Fibroblast of lung (primary cell): Measurements from ENCODE around the gene DDX39B. TPM values are rescaled to one million over a fixed set of nuclear protein-coding genes. Genes with fewer than 3 reads are reported as not detected.

ENCODE experiments used
- DNase-seq, 2 donors: peaks; one replicate each; pipeline versions ENCODE4 v3.0.0 to v3.0.0-alpha.2; 2010; ENCODE audit warnings: low read depth in 2 of 2
- H2AFZ ChIP-seq: 2 replicates; pipeline ENCODE4 v1.5.1; 2012; ENCODE audit warnings: low read length, control low read depth, inconsistent platforms
- H3K27ac ChIP-seq: 2 replicates; pipeline ENCODE4 v1.5.1; 2011; ENCODE audit warnings: low read length, control low read depth; ENCODE audit not compliant: insufficient read depth
- H3K27me3 ChIP-seq: 2 replicates; pipeline ENCODE4 v1.5.1; 2011; ENCODE audit warnings: mild to moderate bottlenecking, low read length; ENCODE audit not compliant: control insufficient read depth, insufficient read depth
- H3K36me3 ChIP-seq: 2 replicates; pipeline ENCODE4 v1.5.1; 2011; ENCODE audit warnings: low read length; ENCODE audit not compliant: control insufficient read depth, insufficient read depth
- H3K4me1 ChIP-seq: 2 replicates; pipeline ENCODE4 v1.5.1; 2011; ENCODE audit warnings: low read length; ENCODE audit not compliant: control insufficient read depth, insufficient read depth; ENCODE audit errors: extremely low read depth
- H3K4me2 ChIP-seq: 2 replicates; pipeline ENCODE4 v1.5.1; 2011; ENCODE audit warnings: low read length, control low read depth; ENCODE audit not compliant: insufficient read depth; ENCODE audit errors: extremely low read depth
- H3K4me3 ChIP-seq, 4 experiments: fragments of 200-600 bp in 1 of 4; sonication (generic) in 1 of 4; replicated peaks in 1 of 4; 2 replicates each; pipeline ENCODE4 v1.5.1; 2011 to 2016; ENCODE audit warnings: low read length in 4 of 4, low read depth in 3 of 4, mild to moderate bottlenecking in 3 of 4, control low read depth in 2 of 4, inconsistent platforms in 1 of 4, mixed read lengths in 1 of 4; ENCODE audit not compliant: insufficient read depth in 1 of 4; ENCODE audit errors: control extremely low read depth in 1 of 4
- H3K79me2 ChIP-seq: 2 replicates; pipeline ENCODE4 v1.5.1; 2012; ENCODE audit warnings: mild to moderate bottlenecking, low read length, inconsistent platforms; ENCODE audit not compliant: control insufficient read depth, insufficient read depth
- H3K9ac ChIP-seq: 2 replicates; pipeline ENCODE4 v1.5.1; 2011; ENCODE audit warnings: mild to moderate bottlenecking, low read length, control low read depth; ENCODE audit not compliant: insufficient read depth
- H3K9me3 ChIP-seq: 2 replicates; pipeline ENCODE4 v1.5.1; 2012; ENCODE audit warnings: low read depth, low read length; ENCODE audit not compliant: control insufficient read depth, insufficient read depth
- H4K20me1 ChIP-seq: 2 replicates; pipeline ENCODE4 v1.5.1; 2011; ENCODE audit warnings: low read length; ENCODE audit not compliant: control insufficient read depth, insufficient read depth; ENCODE audit errors: extremely low read depth
- EZH2 ChIP-seq: IDR thresholded peaks from 2 replicates; pipeline ENCODE4 v1.5.1; 2012; ENCODE audit warnings: low read length, control low read depth, mild to moderate bottlenecking; ENCODE audit errors: missing control alignments
- polyA plus RNA-seq, 2 donors: library from polyadenylated mRNA; depleted of rRNA in 1 of 2; stranded (reverse) in 1 of 2; unstranded in 1 of 2; fragments of >200 nt; gene quantifications; 2 replicates each; pipeline ENCODE4 v1.2.1, GENCODE V29; 2011 to 2012; ENCODE audit warnings: missing spikeins in 1 of 2
- total RNA-seq: library from RNA; depleted of rRNA; stranded (reverse); fragments of >200 nt; gene quantifications from 2 replicates; pipeline ENCODE4 v1.2.1, GENCODE V29; 2014
- TF ChIP-seq, protein P1 (sequence below), 2 donors: IDR thresholded peaks in 1 of 2; conservative IDR thresholded peaks in 1 of 2; 1 replicate in 1 of 2; 2 replicates in 1 of 2; pipeline ENCODE4 v1.5.1; 2011 to 2012; ENCODE audit warnings: low read length in 2 of 2, control low read depth in 1 of 2, inconsistent platforms in 1 of 2, low read depth in 1 of 2, mild to moderate bottlenecking in 1 of 2

The DDX39B gene
- total and polyA plus RNA-seq, 2 donors (not counting 1 experiment from before 2014, with no cell fraction given), result 323 to 370 TPM

DNA sequence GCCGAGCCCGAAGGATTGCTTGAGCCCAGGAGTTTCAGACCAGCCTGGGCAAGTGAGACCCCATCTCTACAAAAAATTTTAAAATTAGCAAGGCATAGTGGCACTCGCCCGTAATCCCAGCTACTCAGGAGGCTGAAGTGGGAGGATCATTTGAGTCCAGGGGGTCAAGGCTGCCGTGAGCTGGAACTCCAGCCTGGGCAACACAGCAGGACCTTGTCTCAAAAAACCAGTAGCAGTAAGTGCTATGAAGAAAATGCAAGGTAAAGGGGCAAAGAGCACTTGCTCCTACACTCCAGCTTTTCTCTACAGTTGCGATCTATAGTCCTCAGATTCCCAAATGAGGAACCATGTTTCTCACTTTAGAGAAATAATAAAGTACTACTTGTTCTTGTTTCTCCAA is 1.8 kb upstream of the DDX39B start:
- Histone ChIP-seq H3K4me3 (no peak overlapping the region), H2AFZ (no peak overlapping the region), H3K9ac (no peak overlapping the region), H3K27ac (no peak overlapping the region), H3K79me2 (peaks cover 40% of the 10 kb centered on the region), H3K4me2 (no peak overlapping the region), H3K27me3 (no peaks in the 10 kb centered on the region), H3K4me1 (peaks cover 13% of the 10 kb centered on the region), H3K9me3 (no peaks in the 10 kb centered on the region), H3K36me3 (peaks cover 4% of the 10 kb centered on the region), H4K20me1 (peaks cover 1% of the 10 kb centered on the region)
- DNase-seq, result no peak
- TF ChIP-seq EZH2, result no peak
- TF ChIP-seq, protein P1, sequence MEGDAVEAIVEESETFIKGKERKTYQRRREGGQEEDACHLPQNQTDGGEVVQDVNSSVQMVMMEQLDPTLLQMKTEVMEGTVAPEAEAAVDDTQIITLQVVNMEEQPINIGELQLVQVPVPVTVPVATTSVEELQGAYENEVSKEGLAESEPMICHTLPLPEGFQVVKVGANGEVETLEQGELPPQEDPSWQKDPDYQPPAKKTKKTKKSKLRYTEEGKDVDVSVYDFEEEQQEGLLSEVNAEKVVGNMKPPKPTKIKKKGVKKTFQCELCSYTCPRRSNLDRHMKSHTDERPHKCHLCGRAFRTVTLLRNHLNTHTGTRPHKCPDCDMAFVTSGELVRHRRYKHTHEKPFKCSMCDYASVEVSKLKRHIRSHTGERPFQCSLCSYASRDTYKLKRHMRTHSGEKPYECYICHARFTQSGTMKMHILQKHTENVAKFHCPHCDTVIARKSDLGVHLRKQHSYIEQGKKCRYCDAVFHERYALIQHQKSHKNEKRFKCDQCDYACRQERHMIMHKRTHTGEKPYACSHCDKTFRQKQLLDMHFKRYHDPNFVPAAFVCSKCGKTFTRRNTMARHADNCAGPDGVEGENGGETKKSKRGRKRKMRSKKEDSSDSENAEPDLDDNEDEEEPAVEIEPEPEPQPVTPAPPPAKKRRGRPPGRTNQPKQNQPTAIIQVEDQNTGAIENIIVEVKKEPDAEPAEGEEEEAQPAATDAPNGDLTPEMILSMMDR (conservative IDR thresholded peaks at IDR 0.05 in 1 of 2, IDR thresholded peaks at IDR 0.05 in 1 of 2; ENCODE audit: low read depth in 1 of 2, low read length in 2 of 2), result no peak

DNA sequence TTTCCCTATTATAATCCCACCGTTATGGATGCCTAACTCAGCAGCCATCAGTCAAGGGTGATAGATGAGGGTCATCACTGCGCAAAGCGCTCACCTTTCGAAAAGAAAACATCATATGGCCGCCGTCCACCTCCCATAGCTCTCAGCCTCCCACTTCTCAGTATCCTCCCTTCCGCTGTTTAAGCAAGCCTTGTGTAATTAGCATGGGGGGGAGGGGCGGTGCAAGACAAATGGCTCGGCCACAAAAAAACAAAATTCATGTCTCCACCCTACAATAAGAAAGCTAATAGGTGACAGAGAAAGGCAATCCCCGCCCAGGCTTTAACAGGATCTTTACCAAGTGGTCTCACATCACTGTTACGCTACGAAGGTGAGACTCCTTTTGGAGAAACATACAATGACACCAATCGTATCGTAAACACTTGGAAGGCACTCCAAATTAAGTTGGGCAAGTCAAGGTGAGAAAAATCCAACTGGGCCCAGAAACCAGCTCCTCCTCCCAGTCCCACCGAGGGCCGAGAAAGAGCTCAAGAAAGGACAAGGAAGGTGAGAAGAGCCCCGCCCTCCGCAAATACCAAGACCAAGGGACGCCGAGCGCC is 645 bp downstream of the DDX39B start:
- Histone ChIP-seq H3K27ac (peak overlapping the region; percentile 96), H2AFZ (no peak overlapping the region), H3K36me3 (peaks cover 14% of the 10 kb centered on the region), H3K9me3 (no peaks in the 10 kb centered on the region), H3K4me1 (peaks cover 7% of the 10 kb centered on the region), H3K4me3 (peak overlapping the region; percentile 74 to 96 (median 88)), H3K79me2 (peaks cover 56% of the 10 kb centered on the region), H3K27me3 (no peaks in the 10 kb centered on the region), H4K20me1 (peaks cover 1% of the 10 kb centered on the region), H3K4me2 (peak overlapping the region; percentile 97), H3K9ac (peak overlapping the region; percentile 82)
- TF ChIP-seq, protein P1 (conservative IDR thresholded peaks at IDR 0.05 in 1 of 2, IDR thresholded peaks at IDR 0.05 in 1 of 2; ENCODE audit: low read depth in 1 of 2, low read length in 2 of 2), result no peak
- TF ChIP-seq EZH2, result no peak
- DNase-seq, result peak; percentile 48 to 73

DNA sequence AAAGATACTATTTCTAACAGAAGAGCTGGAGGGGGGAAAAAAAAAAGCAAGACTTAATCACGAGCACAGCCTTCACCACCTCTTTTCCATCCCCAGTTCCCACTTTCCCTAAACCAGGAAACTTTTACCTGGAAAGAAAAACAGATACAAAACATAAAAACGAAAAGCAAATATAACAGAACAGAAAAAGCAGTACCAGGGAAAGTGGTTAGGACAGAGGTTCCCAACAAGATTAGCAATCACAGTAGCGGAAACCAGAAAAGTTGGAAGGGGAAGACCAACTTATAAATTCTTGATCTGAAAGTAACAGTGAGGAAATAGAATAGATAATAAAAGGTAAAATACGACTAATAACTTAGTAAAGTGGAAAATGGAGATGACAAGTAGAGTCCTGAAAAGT is 1.2 kb downstream of the DDX39B start:
- DNase-seq, result no peak
- peaks cover 7% of the 10 kb centered on the region for H3K4me1 ChIP-seq
- H2AFZ ChIP-seq, result no peak overlapping the region
- H3K9me3 ChIP-seq, result no peaks in the 10 kb centered on the region
- H4K20me1 ChIP-seq, result peaks cover 1% of the 10 kb centered on the region
- H3K4me2 ChIP-seq, result peak overlapping the region; percentile 97
- no peaks in the 10 kb centered on the region for H3K27me3 ChIP-seq
- H3K9ac ChIP-seq, result peak overlapping the region; percentile 82
- H3K79me2 ChIP-seq, result peaks cover 60% of the 10 kb centered on the region
- no peak for TF ChIP-seq EZH2
- TF ChIP-seq, protein P1 (conservative IDR thresholded peaks at IDR 0.05 in 1 of 2, IDR thresholded peaks at IDR 0.05 in 1 of 2; ENCODE audit: low read depth in 1 of 2, low read length in 2 of 2), result no peak
- peak overlapping the region; percentile 74 to 96 (median 88) for H3K4me3 ChIP-seq
- peak overlapping the region; percentile 96 for H3K27ac ChIP-seq
- H3K36me3 ChIP-seq, result peaks cover 17% of the 10 kb centered on the region
